Common myeloid progenitor, CD34-positive (primary cell): ENCODE measurements around the gene CARM1.
"Not testable (repeated sequence)": the region's sequence is repeated elsewhere in the genome, so short reads cannot be mapped to it uniquely, and the experiment has no call there.

Experiments
- CTCF ChIA-PET: fragments of 350-600 bp; sonication (Branson Sonifier 250); formaldehyde crosslinking; loops from one replicate; lab custom pipeline; 2021; ENCODE audit warnings: antibody characterized with exemption; lab: Charles Lee
- POLR2A ChIA-PET: fragments of 350-600 bp; sonication (Branson Sonifier 250); formaldehyde crosslinking; loops from one replicate; lab custom pipeline; 2021; ENCODE audit warnings: antibody characterized with exemption; lab: Charles Lee
- DNase-seq, 3 donors: peaks; one replicate each; pipeline versions ENCODE4 v3.0.0 to v3.0.0-alpha.2; 2013
- H3K27ac ChIP-seq, 2 experiments: 1 replicate in 1 of 2; 2 replicates in 1 of 2; pipeline ENCODE4 v1.7.0; 2013; ENCODE audit warnings: inconsistent platforms in 2 of 2, low read length in 2 of 2, mild to moderate bottlenecking in 2 of 2, low read depth in 1 of 2, moderate library complexity in 1 of 2; ENCODE audit not compliant: severe bottlenecking in 2 of 2, insufficient read depth in 1 of 2, poor library complexity in 1 of 2
- H3K27me3 ChIP-seq, 5 experiments: replicated peaks in 2 of 5; 1 replicate in 3 of 5; 2 replicates in 2 of 5; pipeline versions ENCODE4 v1.6.1 to v1.7.0; 2013; ENCODE audit warnings: low read length in 4 of 5, mild to moderate bottlenecking in 2 of 5, moderate library complexity in 2 of 5, inconsistent platforms in 1 of 5; ENCODE audit not compliant: insufficient read depth in 5 of 5, control insufficient read depth in 4 of 5
- H3K36me3 ChIP-seq, 4 experiments: 1 replicate in 2 of 4; 2 replicates in 2 of 4; pipeline versions ENCODE4 v1.6.1 to v1.7.0; 2013; ENCODE audit warnings: low read length in 3 of 4, control low read depth in 1 of 4, mild to moderate bottlenecking in 1 of 4; ENCODE audit not compliant: control insufficient read depth in 4 of 4, insufficient read depth in 4 of 4
- H3K4me1 ChIP-seq, 4 experiments: 1 replicate in 3 of 4; 2 replicates in 1 of 4; pipeline versions ENCODE4 v1.6.1 to v1.7.1; 2013; ENCODE audit warnings: low read length in 3 of 4, mild to moderate bottlenecking in 3 of 4, control low read depth in 1 of 4, inconsistent platforms in 1 of 4, moderate library complexity in 1 of 4; ENCODE audit not compliant: control insufficient read depth in 4 of 4, insufficient read depth in 4 of 4; ENCODE audit errors: control extremely low read depth in 1 of 4
- H3K4me3 ChIP-seq, 7 experiments: 1 replicate in 4 of 7; 2 replicates in 3 of 7; pipeline versions ENCODE4 v1.5.1 to v1.7.0; 2013; ENCODE audit warnings: mild to moderate bottlenecking in 7 of 7, low read length in 6 of 7, moderate library complexity in 6 of 7, inconsistent platforms in 2 of 7, low read depth in 2 of 7, control low read depth in 1 of 7; ENCODE audit not compliant: insufficient read depth in 4 of 7, control insufficient read depth in 1 of 7; ENCODE audit errors: extremely low read depth in 1 of 7
- H3K9me3 ChIP-seq, 5 experiments: 1 replicate in 4 of 5; 2 replicates in 1 of 5; pipeline versions ENCODE4 v1.6.1 to v1.7.1; 2013; ENCODE audit warnings: low read length in 4 of 5, mild to moderate bottlenecking in 2 of 5, inconsistent platforms in 1 of 5, low read depth in 1 of 5, moderate library complexity in 1 of 5; ENCODE audit not compliant: control insufficient read depth in 4 of 5, insufficient read depth in 2 of 5; ENCODE audit errors: control extremely low read depth in 1 of 5
- WGBS: methylation state at CpG from one replicate; pipeline ENCODE4 v1.1.5; 2013; ENCODE audit not compliant: insufficient coverage; 5-methylcytosine and 5-hydroxymethylcytosine counted together

The CARM1 gene

GRCh38 chr19:10943412-10943811 lies 72.1 kb downstream of the CARM1 start:
- DNase-seq, H3K36me3 ChIP-seq, H3K4me1 ChIP-seq, H3K4me3 ChIP-seq, POLR2A ChIA-PET, H3K9me3 ChIP-seq, H3K27me3 ChIP-seq, H3K27ac ChIP-seq: not testable (repeated sequence)
- CTCF ChIA-PET = interaction anchor here (1.3 to 3.0 kb wide), 4 partner anchors 14 to 84 kb away, joined by 4 to 14 read pairs (median 7); no protein-coding TSS in a partner anchor
- WGBS = no CpG with 5 or more reads among the region's 4 CpGs

- no peaks in the 10 kb centered on the region for H3K36me3 ChIP-seq
- ChIA-PET POLR2A (interaction anchor here (0.7 kb wide), 1 partner anchor 449 kb away, joined by 4 read pairs; no protein-coding TSS in a partner anchor), CTCF (interaction anchor here (1.2 to 1.6 kb wide), 4 partner anchors 9 to 63 kb away, joined by 4 to 7 read pairs (median 6); no protein-coding TSS in a partner anchor)
- H3K9me3 ChIP-seq = no peaks in the 10 kb centered on the region
- no peak overlapping the region for H3K27ac ChIP-seq
- no peak overlapping the region for H3K4me3 ChIP-seq
- 100% methylated on average over 2 of the region's 4 CpGs for WGBS
- DNase-seq = no peak
- H3K27me3 ChIP-seq = no peaks in the 10 kb centered on the region
- no peaks in the 10 kb centered on the region for H3K4me1 ChIP-seq
These were observed 73.9 kb downstream of the CARM1 start for GRCh38 chr19:10945264-10945663.

- no peaks in the 10 kb centered on the region for H3K36me3 ChIP-seq
- DNase-seq = no peak
- no peak overlapping the region for H3K4me3 ChIP-seq
- H3K9me3 ChIP-seq = no peaks in the 10 kb centered on the region
- H3K27ac ChIP-seq = no peak overlapping the region
- ChIA-PET CTCF (no interaction called here), POLR2A (no interaction called here)
- WGBS = 100% methylated on average over 3 of the region's 6 CpGs
- H3K27me3 ChIP-seq = no peaks in the 10 kb centered on the region
- no peaks in the 10 kb centered on the region for H3K4me1 ChIP-seq
These were observed 75.8 kb downstream of the CARM1 start for GRCh38 chr19:10946958-10947657.

- Histone ChIP-seq H3K27me3 (no peaks in the 10 kb centered on the region), H3K4me3 (no peak overlapping the region), H3K4me1 (no peaks in the 10 kb centered on the region), H3K9me3 (no peaks in the 10 kb centered on the region), H3K36me3 (no peaks in the 10 kb centered on the region), H3K27ac (no peak overlapping the region)
- ChIA-PET CTCF (interaction anchor here (1.0 kb wide), 1 partner anchor 11 kb away, joined by 3 read pairs; no protein-coding TSS in a partner anchor), POLR2A (no interaction called here)
- no peak for DNase-seq
- WGBS = 100% methylated on average over 6 of the region's 6 CpGs
These were observed 81.5 kb downstream of the CARM1 start for GRCh38 chr19:10952809-10953208.

- 95% methylated on average over 17 of the region's 19 CpGs for WGBS
- POLR2A ChIA-PET = interaction anchor here (0.6 kb wide), 2 partner anchors 88 to 228 kb away, joined by 3 to 4 read pairs; no protein-coding TSS in a partner anchor
- not testable (repeated sequence) for H3K27me3 ChIP-seq, DNase-seq, H3K36me3 ChIP-seq, H3K9me3 ChIP-seq
- CTCF ChIA-PET = interaction anchor here (0.6 kb wide), 1 partner anchor 131 kb away, joined by 3 read pairs; no protein-coding TSS in a partner anchor
- Histone ChIP-seq H3K4me1 (peaks cover 8 to 28% (median 21%) of the 10 kb centered on the region in 4 experiments), H3K27ac (peak overlapping the region in 1 of 2 experiments; percentile 96), H3K4me3 (peak overlapping the region in 2 of 7 experiments; percentile 74 to 90)
These were observed 88.1 kb downstream of the CARM1 start for GRCh38 chr19:10959277-10959968.

- no peaks in the 10 kb centered on the region for H3K9me3 ChIP-seq
- H3K27me3 ChIP-seq = no peaks in the 10 kb centered on the region
- DNase-seq = peak; percentile 96 to 98 (median 97)
- ChIA-PET CTCF (interaction anchor here (0.7 kb wide), 1 partner anchor 18 kb away, joined by 3 read pairs; no protein-coding TSS in a partner anchor), POLR2A (interaction anchor here (0.6 kb wide), 1 partner anchor 227 kb away, joined by 4 read pairs; no protein-coding TSS in a partner anchor)
- peaks cover 0 to 3% (median 0%) of the 10 kb centered on the region in 4 experiments for H3K36me3 ChIP-seq
- peak within 1 kb of the TSS; percentile 71 to 97 (median 90) for H3K4me3 ChIP-seq
- 0% methylated on average over 76 of the region's 100 CpGs for WGBS
- H3K4me1 ChIP-seq = peaks cover 8 to 31% (median 21%) of the 10 kb centered on the region in 4 experiments
- H3K27ac ChIP-seq = peak within 1 kb of the TSS; percentile 85 to 96
These were observed 89.1 kb downstream of the CARM1 start, which contains the start of gene SMARCA4 for GRCh38 chr19:10960314-10961072. Gene SMARCA4, plus strand, starts transcription at chr19:10961030. Its CDS starts 23,122 bp downstream, at chr19:10984152.
